HepG2 (cell line): ENCODE data around the gene DPH2. TPM values are rescaled to one million over a fixed set of nuclear protein-coding genes. Genes with fewer than 3 reads are reported as not detected.

ENCODE experiments used
- ARNTL ChIP-seq: sonication (generic); formaldehyde crosslinking; IDR thresholded peaks from 2 replicates; pipeline ENCODE4 v1.4.0; 2020; ENCODE audit warnings: mild to moderate bottlenecking, missing genetic modification reagents
- ATAD3A ChIP-seq: sonication (generic); formaldehyde crosslinking; IDR thresholded peaks from 2 replicates; pipeline ENCODE4 v1.4.0; 2020; ENCODE audit warnings: missing genetic modification reagents
- DMAP1 ChIP-seq: IDR thresholded peaks from 2 replicates; pipeline ENCODE4 v1.6.1; 2016
- KLF6 ChIP-seq: IDR thresholded peaks from 2 replicates; pipeline ENCODE4 v1.8.0; 2016; ENCODE audit warnings: missing biosample characterization, missing genetic modification reagents
- MBD4 ChIP-seq: IDR thresholded peaks from 2 replicates; pipeline ENCODE4 v1.6.1; 2012; ENCODE audit warnings: low read length, inconsistent platforms, borderline replicate concordance
- MXI1 ChIP-seq: IDR thresholded peaks from 3 replicates; pipeline ENCODE4 v1.6.1; 2012; ENCODE audit warnings: low read depth, low read length, inconsistent platforms, borderline replicate concordance
- MYC ChIP-seq: sonication (generic); formaldehyde crosslinking; IDR thresholded peaks from 2 replicates; pipeline ENCODE4 v1.9.0; 2021; ENCODE audit warnings: missing genetic modification reagents, borderline replicate concordance
- NFYB ChIP-seq: sonication (generic); formaldehyde crosslinking; IDR thresholded peaks from 2 replicates; pipeline ENCODE4 v1.4.0; 2020; ENCODE audit warnings: missing genetic modification reagents
- PAF1 ChIP-seq: IDR thresholded peaks from 2 replicates; pipeline ENCODE4 v1.6.1; 2016; ENCODE audit warnings: missing genetic modification reagents, missing compliant biosample characterization
- PAWR ChIP-seq: sonication (generic); formaldehyde crosslinking; IDR thresholded peaks from 2 replicates; pipeline ENCODE4 v1.4.0; 2020; ENCODE audit warnings: missing genetic modification reagents, mild to moderate bottlenecking, borderline replicate concordance
- RBM39 ChIP-seq: fragments of 200-400 bp; formaldehyde crosslinking; IDR thresholded peaks from one replicate; pipeline ENCODE4 v1.6.1; 2018; ENCODE audit warnings: antibody characterized with exemption, mild to moderate bottlenecking, low read depth, low read length; ENCODE audit not compliant: poor library complexity, severe bottlenecking
- TCF7L2 ChIP-seq: IDR thresholded peaks from 2 replicates; pipeline ENCODE4 v1.6.1; 2011; ENCODE audit warnings: mild to moderate bottlenecking, low read depth, low read length, moderate library complexity
- TP53 ChIP-seq: sonication (generic); formaldehyde crosslinking; conservative IDR thresholded peaks from 2 replicates; pipeline ENCODE4 v1.4.0; 2020; ENCODE audit warnings: missing genetic modification reagents
- YEATS2 ChIP-seq: sonication (generic); formaldehyde crosslinking; IDR thresholded peaks from 2 replicates; pipeline ENCODE4 v1.4.0; 2020; ENCODE audit warnings: missing genetic modification reagents, borderline replicate concordance
- ZKSCAN5 ChIP-seq: sonication (generic); formaldehyde crosslinking; IDR thresholded peaks from 2 replicates; pipeline ENCODE4 v1.5.1; 2020; ENCODE audit warnings: mild to moderate bottlenecking, missing genetic modification reagents
- ZMAT3 ChIP-seq: sonication (generic); formaldehyde crosslinking; conservative IDR thresholded peaks from 2 replicates; pipeline ENCODE4 v1.7.0; 2021; ENCODE audit warnings: missing genetic modification reagents
- ZNF30 ChIP-seq: sonication (generic); formaldehyde crosslinking; IDR thresholded peaks from 2 replicates; pipeline ENCODE4 v1.5.0; 2020; ENCODE audit warnings: mild to moderate bottlenecking, missing genetic modification reagents
- ZNF33B ChIP-seq: sonication (generic); formaldehyde crosslinking; IDR thresholded peaks from 2 replicates; pipeline ENCODE4 v1.5.1; 2020; ENCODE audit warnings: mild to moderate bottlenecking, missing genetic modification reagents
- ZNF432 ChIP-seq: sonication (generic); formaldehyde crosslinking; IDR thresholded peaks from 2 replicates; pipeline ENCODE4 v1.5.0; 2020; ENCODE audit warnings: missing genetic modification reagents, mild to moderate bottlenecking, borderline replicate concordance
- polyA plus RNA-seq, 8 experiments: library from polyadenylated mRNA; depleted of rRNA in 3 of 8; stranded (reverse) in 7 of 8; unstranded in 1 of 8; fragments of >200 nt; fragmentation: Illumina TruSeq in 4 of 8; extraction: Trizol in 4 of 8; gene quantifications; 2 replicates each; pipeline versions ENCODE4 v1.2.1 to v1.2.3, GENCODE V29; 2011 to 2016; ENCODE audit warnings: low read depth in 4 of 8, missing spikeins in 1 of 8, mixed read lengths in 1 of 8; ENCODE audit not compliant: insufficient read depth in 1 of 8
- total RNA-seq, 5 experiments: library from RNA; depleted of rRNA; stranded (reverse); fragments of >200 nt; fragmentation: Illumina TruSeq; extraction: Trizol; gene quantifications; 2 replicates each; pipeline ENCODE4 v1.2.3, GENCODE V29; 2016; ENCODE audit warnings: low read depth in 1 of 5
- TF ChIP-seq, protein P1 (sequence below), 2 experiments: IDR thresholded peaks; 2 replicates each; pipeline ENCODE4 v1.6.1; 2011 to 2012; ENCODE audit warnings: low read length in 2 of 2, borderline replicate concordance in 1 of 2, low read depth in 1 of 2, mild to moderate bottlenecking in 1 of 2, moderate library complexity in 1 of 2
- TF ChIP-seq, protein P2 (sequence below): sonication (generic); formaldehyde crosslinking; IDR thresholded peaks from 2 replicates; pipeline ENCODE4 v1.5.0; 2020; ENCODE audit warnings: missing genetic modification reagents
- TF ChIP-seq, protein P3 (sequence below): sonication (generic); formaldehyde crosslinking; IDR thresholded peaks from 2 replicates; pipeline ENCODE4 v1.5.0; 2020; ENCODE audit warnings: mild to moderate bottlenecking, missing genetic modification reagents, borderline replicate concordance
- TF ChIP-seq, protein P4 (sequence below): sonication (generic); formaldehyde crosslinking; IDR thresholded peaks from 2 replicates; pipeline ENCODE4 v1.8.0; 2023; ENCODE audit warnings: mild to moderate bottlenecking, missing genetic modification reagents

DPH2 gene
- total and polyA plus RNA-seq, 2 of the 13 experiments (the other 11 are each of a cell fraction or from before 2014, with no cell fraction given) = 32.2 to 38.3 TPM

DNA sequence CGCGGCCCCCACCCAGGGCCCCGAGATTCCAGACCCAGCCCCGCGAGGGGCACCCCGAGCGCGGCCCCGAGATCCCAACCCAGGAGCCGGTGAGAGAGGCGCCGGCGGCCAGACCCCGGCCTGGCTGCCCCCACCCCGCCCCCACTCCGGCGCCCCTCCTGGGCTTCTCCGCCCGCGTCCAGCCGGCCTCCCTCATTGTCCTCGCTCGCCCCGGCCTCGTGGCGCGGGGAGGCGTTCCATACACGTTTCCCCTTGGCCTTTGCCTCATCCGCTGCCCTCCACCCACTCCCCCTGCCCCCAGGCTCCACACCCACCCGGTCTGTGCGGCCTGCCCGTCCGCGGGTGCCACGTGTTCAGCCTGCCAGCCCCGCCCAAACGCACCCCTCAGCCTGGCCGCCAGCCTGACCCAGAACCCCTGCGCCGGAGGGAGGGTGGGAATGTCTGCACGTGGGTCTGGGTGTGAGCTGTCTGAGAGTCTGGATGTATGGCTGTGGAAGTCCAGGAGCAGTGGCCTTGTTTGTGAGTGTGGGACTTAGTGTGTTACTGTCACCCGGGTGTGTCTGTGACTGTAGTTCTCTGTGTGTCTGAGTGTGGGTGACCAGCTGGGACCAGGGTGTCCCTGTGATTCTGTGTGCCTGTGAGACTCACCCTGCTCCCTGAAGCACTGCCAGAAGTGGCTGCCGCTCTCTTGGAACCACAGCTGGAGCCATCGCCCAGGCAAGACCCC, 9.9 kb downstream of the DPH2 start (continued):
- TF ChIP-seq RBM39 (no peak), DMAP1 (CRISPR knock-in tag) (peak; percentile 97), MXI1 (peak; percentile 68; the same call in 1 of the 3 replicates), ZNF432 (no peak), KLF6 (peak; percentile 66; the same call in 1 of the 2 replicates), YEATS2 (CRISPR knock-in tag) (no peak), ATAD3A (CRISPR knock-in tag) (no peak), ZNF30 (CRISPR knock-in tag) (no peak), ZNF33B (0 out of 2 replicates have a peak, but pooled peaks have one; percentile 28), TCF7L2 (no peak), ZMAT3 (CRISPR knock-in tag) (peak; percentile 60; the same call in 1 of the 2 replicates), NFYB (CRISPR knock-in tag) (peak; percentile 63), TP53 (CRISPR knock-in tag) (no peak), PAWR (CRISPR knock-in tag) (0 out of 2 replicates have a peak, but pooled peaks have one; percentile 63), ARNTL (CRISPR knock-in tag) (peak; percentile 92), MBD4 (no peak), MYC (CRISPR knock-in tag) (peak; percentile 98), ZKSCAN5 (CRISPR knock-in tag) (no peak), PAF1 (CRISPR knock-in tag) (no peak)
- TF ChIP-seq, protein P1, sequence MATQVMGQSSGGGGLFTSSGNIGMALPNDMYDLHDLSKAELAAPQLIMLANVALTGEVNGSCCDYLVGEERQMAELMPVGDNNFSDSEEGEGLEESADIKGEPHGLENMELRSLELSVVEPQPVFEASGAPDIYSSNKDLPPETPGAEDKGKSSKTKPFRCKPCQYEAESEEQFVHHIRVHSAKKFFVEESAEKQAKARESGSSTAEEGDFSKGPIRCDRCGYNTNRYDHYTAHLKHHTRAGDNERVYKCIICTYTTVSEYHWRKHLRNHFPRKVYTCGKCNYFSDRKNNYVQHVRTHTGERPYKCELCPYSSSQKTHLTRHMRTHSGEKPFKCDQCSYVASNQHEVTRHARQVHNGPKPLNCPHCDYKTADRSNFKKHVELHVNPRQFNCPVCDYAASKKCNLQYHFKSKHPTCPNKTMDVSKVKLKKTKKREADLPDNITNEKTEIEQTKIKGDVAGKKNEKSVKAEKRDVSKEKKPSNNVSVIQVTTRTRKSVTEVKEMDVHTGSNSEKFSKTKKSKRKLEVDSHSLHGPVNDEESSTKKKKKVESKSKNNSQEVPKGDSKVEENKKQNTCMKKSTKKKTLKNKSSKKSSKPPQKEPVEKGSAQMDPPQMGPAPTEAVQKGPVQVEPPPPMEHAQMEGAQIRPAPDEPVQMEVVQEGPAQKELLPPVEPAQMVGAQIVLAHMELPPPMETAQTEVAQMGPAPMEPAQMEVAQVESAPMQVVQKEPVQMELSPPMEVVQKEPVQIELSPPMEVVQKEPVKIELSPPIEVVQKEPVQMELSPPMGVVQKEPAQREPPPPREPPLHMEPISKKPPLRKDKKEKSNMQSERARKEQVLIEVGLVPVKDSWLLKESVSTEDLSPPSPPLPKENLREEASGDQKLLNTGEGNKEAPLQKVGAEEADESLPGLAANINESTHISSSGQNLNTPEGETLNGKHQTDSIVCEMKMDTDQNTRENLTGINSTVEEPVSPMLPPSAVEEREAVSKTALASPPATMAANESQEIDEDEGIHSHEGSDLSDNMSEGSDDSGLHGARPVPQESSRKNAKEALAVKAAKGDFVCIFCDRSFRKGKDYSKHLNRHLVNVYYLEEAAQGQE (IDR thresholded peaks at IDR 0.05; ENCODE audit: borderline replicate concordance in 1 of 2, low read depth in 1 of 2, low read length in 2 of 2) = no peak
- TF ChIP-seq, protein P2, sequence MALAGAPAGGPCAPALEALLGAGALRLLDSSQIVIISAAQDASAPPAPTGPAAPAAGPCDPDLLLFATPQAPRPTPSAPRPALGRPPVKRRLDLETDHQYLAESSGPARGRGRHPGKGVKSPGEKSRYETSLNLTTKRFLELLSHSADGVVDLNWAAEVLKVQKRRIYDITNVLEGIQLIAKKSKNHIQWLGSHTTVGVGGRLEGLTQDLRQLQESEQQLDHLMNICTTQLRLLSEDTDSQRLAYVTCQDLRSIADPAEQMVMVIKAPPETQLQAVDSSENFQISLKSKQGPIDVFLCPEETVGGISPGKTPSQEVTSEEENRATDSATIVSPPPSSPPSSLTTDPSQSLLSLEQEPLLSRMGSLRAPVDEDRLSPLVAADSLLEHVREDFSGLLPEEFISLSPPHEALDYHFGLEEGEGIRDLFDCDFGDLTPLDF = no peak
- TF ChIP-seq, protein P3, sequence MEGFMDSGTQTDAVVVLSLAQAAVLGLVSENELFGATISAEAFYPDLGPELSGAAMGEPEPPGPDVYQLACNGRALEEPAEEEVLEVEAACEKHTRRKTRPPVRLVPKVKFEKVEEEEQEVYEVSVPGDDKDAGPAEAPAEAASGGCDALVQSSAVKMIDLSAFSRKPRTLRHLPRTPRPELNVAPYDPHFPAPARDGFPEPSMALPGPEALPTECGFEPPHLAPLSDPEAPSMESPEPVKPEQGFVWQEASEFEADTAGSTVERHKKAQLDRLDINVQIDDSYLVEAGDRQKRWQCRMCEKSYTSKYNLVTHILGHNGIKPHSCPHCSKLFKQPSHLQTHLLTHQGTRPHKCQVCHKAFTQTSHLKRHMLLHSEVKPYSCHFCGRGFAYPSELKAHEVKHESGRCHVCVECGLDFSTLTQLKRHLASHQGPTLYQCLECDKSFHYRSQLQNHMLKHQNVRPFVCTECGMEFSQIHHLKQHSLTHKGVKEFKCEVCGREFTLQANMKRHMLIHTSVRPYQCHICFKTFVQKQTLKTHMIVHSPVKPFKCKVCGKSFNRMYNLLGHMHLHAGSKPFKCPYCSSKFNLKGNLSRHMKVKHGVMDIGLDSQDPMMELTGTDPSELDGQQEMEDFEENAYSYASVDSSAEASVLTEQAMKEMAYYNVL (CRISPR knock-in tag) = no peak
- TF ChIP-seq, protein P4, sequence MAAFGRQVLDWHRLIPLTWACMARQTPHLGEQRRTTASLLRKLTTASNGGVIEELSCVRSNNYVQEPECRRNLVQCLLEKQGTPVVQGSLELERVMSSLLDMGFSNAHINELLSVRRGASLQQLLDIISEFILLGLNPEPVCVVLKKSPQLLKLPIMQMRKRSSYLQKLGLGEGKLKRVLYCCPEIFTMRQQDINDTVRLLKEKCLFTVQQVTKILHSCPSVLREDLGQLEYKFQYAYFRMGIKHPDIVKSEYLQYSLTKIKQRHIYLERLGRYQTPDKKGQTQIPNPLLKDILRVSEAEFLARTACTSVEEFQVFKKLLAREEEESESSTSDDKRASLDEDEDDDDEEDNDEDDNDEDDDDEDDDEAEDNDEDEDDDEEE (CRISPR knock-in tag) = no peak
